NCI-H1092 (cell line): Measurements from ENCODE around the gene ARHGAP18.

Source experiments
- DNase-seq: peaks from one replicate; lab custom pipeline; 2025; lab: John Stamatoyannopoulos, UW

ARHGAP18 gene

GRCh38 chr6:129719692-129720091, 9.7 kb upstream of the ARHGAP18 start:
- DNase-seq: no peak

- DNase-seq: no peak
Measured at GRCh38 chr6:129717277-129717676, 7.3 kb upstream of the ARHGAP18 start.

- no peak for DNase-seq
Measured at GRCh38 chr6:129713806-129714333, 3.9 kb upstream of the ARHGAP18 start.

- DNase-seq: no peak
Measured at GRCh38 chr6:129711271-129711631, 1.3 kb upstream of the ARHGAP18 start.

- DNase-seq: no peak
Measured at GRCh38 chr6:129710450-129711270, 683 bp upstream of the ARHGAP18 start.

GRCh38 chr6:129709196-129709768, 695 bp downstream of the ARHGAP18 start:
- no peak for DNase-seq

GRCh38 chr6:129708496-129709195, 1.3 kb downstream of the ARHGAP18 start:
- no peak for DNase-seq

- DNase-seq: no peak
Measured at GRCh38 chr6:129707882-129708495, 2.0 kb downstream of the ARHGAP18 start.

- no peak for DNase-seq
Measured at GRCh38 chr6:129707028-129707427, 2.9 kb downstream of the ARHGAP18 start.

- no peak for DNase-seq
Measured at GRCh38 chr6:129705212-129705611, 4.8 kb downstream of the ARHGAP18 start.

GRCh38 chr6:129704708-129705107, 5.3 kb downstream of the ARHGAP18 start:
- no peak for DNase-seq

- no peak for DNase-seq
Measured at GRCh38 chr6:129701721-129702455, 8.1 kb downstream of the ARHGAP18 start.

GRCh38 chr6:129700666-129701065, 9.3 kb downstream of the ARHGAP18 start:
- DNase-seq: no peak

- no peak for DNase-seq
Measured at GRCh38 chr6:129699659-129700058, 10.3 kb downstream of the ARHGAP18 start.

- DNase-seq: no peak
Measured at GRCh38 chr6:129698430-129698829, 11.5 kb downstream of the ARHGAP18 start.

- no peak for DNase-seq
Measured at GRCh38 chr6:129697788-129698187, 12.2 kb downstream of the ARHGAP18 start.

- no peak for DNase-seq
Measured at GRCh38 chr6:129696843-129697242, 13.1 kb downstream of the ARHGAP18 start.

- DNase-seq: no peak
Measured at GRCh38 chr6:129696028-129696418, 14.0 kb downstream of the ARHGAP18 start.

GRCh38 chr6:129695373-129696027, 14.5 kb downstream of the ARHGAP18 start:
- no peak for DNase-seq

GRCh38 chr6:129694036-129694435, 15.9 kb downstream of the ARHGAP18 start:
- no peak for DNase-seq

- no peak for DNase-seq
Measured at GRCh38 chr6:129692467-129692866, 17.5 kb downstream of the ARHGAP18 start.
